Measurements from ENCODE around the gene BCKDHB.

BCKDHB gene

DNA sequence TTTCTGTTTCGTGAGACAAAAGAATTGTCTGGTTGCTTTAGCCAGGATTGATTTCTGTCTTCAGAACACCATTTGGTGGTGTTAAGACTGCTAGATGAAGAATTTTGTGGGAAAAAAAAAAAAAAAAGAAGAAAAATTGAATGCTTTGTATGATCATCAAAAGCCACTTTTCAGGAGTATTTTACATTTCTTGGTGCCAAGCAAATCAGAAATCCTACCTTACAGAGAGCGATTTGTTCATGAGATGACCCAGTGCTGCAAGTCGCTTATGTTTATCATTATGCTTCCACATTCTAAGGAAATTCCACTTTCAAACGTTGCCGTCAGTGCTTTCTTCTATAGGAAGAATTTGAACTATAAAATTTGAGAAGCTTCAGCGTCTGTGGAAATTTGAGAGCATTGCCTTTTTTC, 228.7 kb downstream of the BCKDHB start:
- no peak for DNase-seq

DNA sequence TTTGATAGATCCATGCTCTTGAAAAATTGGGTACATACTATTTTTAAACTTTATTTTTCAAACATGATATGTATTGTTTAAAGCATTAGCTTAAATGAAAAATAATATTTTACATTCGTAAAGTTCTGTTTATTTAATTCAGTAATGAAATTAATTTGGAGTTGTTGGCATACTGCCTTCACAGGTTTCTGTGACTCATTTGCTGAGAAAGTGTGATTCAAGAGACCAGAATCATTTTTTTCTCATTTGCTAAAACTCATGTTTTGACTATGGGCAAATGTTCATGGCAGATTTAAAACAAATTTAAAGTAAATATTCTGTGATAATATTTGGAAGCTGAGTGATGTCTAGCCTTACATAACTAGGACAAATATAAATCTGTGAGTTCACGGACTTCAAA, 230.4 kb downstream of the BCKDHB start:
- no peak for DNase-seq

DNA sequence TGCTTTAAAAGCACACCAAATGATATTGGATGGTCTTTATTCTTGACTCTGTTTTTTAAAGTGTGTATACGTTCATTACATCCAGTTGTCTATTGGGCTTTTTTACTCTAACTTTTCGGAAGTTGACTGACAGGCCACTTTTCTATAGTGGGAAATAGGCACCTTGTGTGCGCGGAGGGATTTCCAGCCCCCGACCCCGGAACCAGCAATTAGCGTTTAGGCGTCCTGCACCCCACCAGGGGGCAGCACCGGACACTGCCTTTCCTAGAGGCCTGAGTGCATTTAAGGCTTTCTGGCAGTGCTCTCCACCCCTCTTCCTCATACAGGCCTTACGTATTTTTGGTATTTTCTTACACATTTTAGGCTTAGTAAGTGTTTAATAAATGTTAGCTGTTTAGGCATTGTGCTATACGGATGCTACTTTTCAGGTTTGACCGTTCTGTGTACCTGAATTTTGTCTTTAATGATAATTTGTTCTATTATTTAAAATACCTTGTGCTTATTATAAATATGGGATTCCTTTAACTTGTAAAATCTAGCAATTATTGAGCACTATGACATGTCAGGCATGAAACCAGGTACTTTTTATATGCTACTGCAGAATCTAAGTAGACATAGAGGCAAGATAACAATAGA, 231.8 kb downstream of the BCKDHB start:
- DNase-seq, result peak; percentile 49

DNA sequence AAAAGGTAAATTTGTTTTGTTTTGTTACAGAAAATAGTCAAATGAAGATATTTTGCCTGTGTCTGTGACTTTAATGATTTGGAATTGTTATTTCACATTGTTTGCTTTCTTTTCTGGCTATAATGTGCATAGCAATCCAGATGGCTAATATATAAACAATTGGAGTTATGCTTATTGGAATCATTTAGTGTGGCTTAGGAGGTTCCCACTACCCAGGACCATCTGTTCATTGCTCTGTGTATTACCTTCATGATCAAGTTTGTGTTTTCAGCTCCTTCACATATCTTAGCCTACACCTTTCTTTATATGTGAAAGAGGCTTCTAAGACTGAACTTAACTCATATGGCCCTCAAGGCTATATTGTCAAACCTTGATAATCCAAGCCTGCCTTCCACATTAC, 232.9 kb downstream of the BCKDHB start:
- DNase-seq, result no peak

DNA sequence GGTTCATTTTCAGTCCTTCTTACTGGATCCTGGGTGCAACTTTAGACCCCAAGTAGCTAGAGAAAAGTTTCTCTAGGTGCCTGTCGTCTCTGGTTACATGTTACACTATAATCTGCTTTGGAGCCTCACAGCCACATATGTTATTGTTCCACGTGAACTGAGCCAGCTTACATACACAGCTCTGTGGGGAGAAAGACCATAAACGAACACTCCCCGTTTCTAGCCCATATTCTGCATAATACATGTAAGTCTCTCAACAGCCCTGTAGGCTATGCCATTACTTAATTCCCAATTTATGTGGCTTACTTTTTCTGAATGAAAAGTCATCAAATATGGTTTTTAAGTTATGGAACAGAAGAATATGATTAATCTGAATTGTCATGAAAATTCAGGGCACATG, 233.8 kb downstream of the BCKDHB start:
- no peak for DNase-seq

DNA sequence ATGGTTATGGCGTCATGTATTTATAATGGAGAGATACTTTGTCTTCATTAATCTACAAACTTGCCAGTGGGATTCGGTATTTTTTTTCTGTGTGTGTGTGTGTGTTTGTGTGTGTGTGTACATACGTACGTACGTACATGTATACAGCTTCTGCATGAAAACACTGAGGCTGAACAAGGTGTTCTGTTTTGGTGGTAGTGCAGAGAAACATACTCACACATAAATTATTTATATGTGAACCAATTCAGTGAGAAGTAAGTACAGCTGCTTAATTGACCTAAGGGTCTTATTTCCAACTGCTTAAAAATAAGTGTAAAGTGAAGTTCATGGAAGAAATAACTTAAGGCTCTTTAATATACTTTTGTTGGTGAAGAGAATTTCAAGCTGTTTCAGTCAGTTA, 234.2 kb downstream of the BCKDHB start:
- DNase-seq, result no peak

DNA sequence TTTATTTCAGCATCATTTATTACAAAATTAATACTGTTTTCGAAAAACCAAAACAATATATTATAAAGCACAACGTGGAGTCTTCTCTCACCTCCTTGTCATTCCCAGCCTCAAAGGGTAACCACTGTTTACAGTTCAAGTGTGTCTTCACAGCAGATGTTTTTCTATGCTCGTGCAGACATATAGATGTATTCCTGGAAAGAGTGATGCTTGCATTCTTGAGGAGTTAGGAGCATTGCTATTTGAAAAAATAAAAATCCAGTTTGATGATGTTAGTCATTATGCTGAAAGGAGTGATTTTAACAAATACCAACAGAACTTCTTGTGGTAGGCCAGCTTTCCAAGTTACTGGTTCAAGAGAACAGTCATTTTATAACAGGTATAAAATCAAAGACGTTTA, 234.9 kb downstream of the BCKDHB start:
- no peak for DNase-seq

DNA sequence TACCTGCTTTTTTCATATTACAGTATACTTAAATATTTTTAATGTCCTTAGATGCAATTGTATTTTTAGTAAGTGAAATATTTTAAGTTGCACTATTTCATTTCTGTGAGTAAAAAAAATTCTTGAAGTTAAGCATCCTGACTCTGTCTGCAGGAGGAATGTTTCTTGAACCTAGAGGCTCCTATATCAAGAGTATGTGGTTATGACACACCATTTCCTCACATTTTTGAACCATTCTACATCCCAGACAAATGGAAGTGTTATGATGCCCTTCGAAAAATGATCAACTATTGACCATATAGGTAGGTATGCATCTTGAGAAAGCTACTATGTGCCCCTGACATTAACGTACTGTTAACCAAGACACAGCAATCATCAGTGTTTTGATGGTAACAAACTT, 237.0 kb downstream of the BCKDHB start:
- DNase-seq, result no peak

DNA sequence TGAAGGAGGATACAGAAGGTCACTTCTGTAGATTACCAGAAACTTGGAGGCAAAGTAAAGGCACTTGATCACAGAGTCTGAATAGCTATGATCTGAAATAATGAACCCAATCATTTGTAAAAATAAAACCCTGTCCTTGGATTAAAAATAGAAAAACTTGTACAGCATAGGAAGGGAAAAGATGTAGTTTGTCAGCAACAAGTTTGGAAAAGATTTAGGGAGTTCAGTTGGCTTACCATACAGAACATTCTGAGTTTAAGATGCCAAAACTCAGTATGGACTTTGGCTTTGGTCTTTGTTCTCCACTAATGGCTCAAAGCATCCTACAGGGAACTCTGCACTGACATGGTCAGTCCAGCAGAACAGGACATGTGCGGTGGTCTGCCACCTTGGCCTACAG, 240.6 kb downstream of the BCKDHB start:
- no peak for DNase-seq

DNA sequence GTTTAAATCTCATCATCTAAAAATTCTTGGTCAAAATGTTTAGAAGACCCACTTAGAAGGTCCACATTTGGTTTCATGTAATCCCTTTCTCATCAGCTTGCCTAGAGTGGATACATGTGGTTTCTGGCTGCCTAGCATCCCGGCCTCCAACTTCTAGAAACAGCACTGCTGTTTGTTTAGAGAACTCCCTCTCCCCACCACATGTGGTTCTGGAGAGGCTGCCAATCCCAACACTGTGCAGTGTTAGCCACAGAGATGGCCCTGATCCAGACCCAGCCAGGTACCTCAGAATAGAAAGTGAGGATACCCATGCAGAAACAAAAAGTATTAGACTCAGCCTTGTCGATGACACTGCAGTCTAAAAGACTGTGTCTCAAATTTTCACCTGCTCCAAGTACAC, 241.8 kb downstream of the BCKDHB start:
- peak; percentile 63 for DNase-seq

DNA sequence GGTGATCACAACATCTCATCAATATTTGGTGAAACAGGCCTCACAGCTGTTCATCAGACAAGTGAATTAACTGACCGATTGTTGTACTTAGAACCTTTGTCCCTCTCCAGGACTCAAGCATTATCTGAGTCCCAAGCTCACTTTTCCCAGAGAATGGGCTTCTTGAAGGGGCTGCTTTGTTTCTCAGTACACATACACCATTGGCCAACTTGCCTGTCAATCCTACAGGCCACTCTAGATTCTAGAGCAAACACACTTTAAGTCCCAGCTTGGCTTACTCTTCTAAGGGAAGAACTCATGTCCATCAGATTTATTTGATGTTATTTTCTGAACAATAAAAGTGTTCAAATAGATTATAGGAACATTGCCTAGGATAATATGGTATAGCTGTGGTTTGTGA, 249.5 kb downstream of the BCKDHB start:
- no peak for DNase-seq

DNA sequence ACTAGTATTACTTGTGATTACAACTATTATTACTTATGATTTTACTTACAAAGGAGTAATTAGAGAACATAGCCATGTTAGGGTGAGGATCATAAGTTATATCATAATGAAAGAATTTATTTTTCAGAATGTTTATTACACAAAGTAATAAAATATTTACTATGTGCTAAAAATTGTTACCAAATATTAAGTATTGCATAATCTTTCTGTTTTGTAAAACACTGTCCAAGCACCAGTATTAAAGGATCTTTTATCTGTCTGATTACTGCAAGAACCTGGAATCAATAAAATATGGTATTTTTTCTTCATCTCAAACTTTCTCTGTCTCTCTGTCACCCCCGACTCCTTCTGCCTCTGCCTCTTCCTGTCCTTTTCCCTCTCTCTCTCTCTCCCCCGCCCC, 250.1 kb downstream of the BCKDHB start:
- no peak for DNase-seq

DNA sequence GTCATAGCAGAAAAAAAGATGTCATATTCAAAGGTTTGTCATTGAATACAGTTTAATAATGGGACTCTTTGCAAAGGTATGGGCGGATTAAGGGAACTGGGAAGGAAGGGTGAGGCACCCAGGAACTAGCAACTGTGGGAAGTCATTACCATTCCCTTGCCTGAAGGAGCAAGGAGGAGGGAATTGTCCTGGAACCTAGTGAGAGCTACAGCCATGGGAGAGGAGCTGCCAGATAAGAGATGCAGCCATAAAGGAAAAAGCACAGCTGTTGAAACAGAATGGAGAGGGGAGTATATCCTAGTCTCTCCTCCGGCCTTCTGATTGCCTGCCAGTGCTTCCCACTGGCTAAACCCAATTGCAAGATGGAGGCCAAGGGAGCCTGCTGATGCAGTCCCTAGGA, 250.6 kb downstream of the BCKDHB start:
- DNase-seq, result no peak

DNA sequence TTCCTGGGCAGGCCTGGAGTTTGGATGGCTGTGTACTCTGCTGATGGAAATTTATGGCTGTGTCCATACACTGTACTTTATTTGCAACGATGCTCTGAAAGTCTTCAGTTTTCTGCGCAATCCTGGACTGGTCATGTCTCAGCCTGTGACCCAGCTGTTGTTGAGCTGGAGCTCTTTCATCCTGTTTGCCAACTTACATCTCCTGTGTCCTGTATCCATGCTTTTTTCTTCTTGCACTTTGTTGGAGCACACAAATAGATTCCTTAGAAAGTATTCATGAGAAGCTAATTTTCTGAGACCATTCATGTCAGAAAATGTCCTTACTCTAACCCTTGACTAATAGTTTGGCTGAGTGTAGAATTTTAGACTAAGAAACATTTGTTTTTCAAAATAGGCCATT, 251.2 kb downstream of the BCKDHB start:
- DNase-seq, result no peak

DNA sequence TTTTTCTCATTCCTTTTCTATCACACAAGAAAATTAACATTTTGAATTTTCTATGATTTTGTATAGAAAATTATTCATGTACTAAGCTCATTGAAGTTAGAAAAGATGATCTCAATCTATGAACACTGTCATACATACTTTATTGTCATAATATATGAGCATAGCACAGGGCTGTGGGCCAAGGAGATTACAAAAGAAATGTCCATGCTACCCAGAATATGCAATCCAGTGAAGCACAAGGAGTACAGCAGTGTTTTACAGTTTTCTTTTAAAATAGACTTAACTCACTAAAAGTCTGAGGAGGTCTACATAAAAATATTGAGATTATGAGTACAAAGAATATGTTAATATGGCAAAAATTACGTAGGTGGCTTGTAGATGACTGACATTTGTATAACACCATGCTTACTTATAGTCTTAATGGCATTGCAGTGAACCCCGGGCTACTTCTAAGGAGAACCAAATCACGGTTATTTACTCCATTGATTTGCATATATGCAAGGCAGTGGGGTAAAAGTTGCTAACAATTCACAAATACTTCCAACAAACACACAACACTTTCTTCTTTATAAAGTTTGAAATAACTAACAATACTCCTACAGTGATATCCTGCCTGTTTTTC, 257.1 kb downstream of the BCKDHB start:
- no peak for DNase-seq

DNA sequence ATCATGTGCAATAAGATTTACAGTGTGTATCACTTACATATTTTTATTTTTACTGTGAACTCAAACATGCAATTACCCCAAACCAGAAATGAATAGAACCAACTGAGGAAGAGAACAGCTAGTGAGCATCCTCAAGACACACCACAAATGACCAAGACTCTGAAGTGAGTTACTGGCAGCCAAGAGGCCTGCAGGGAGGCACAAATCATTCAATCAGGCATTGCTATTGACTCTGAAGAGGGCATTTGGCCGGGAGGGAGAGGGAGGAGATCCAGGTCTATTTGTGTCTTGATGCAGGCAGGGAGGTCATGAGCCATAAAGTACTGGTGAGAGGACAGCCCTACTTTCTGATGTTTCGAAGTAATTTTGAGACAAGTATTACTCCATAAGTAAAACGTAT, 257.7 kb downstream of the BCKDHB start:
- peak; percentile 61 for DNase-seq

DNA sequence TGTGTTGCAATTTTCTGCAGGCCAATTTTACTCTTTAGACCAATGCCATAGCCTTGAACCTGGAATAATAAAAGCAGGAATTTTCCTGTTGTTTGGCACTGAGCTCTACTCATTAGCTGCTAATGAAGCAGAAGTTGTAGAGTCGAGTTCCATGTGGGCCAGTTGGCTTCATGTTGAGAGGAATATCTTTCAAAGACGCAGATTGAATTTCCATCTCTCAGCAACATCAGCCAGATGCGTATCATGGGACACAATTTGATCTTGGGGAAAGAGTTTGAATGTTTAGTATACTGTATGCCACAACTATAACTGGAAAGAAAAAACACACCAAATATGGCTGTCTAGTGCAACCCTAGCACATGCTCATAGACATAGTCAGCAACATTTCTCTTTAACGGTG, 259.6 kb downstream of the BCKDHB start:
- no peak for DNase-seq

DNA sequence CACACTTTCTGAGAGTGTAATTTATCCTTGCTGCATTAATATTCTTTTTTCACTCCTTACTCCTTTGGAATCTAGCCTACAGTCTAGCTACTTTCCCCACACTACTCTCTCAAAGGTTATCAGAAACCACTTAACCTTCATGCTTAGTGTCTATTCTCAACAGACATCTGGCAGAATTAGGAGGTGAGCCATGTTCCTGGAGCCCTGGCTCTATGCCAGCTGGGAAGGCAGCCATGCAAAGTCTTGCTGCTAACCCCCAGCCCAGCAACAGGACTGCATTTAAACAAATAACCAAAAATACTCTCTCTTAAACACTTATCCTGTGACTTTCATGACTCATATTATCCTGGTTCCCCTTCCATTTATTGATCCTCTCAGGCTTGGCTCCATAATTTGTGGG, 260.2 kb downstream of the BCKDHB start:
- DNase-seq, result peak; percentile 48

DNA sequence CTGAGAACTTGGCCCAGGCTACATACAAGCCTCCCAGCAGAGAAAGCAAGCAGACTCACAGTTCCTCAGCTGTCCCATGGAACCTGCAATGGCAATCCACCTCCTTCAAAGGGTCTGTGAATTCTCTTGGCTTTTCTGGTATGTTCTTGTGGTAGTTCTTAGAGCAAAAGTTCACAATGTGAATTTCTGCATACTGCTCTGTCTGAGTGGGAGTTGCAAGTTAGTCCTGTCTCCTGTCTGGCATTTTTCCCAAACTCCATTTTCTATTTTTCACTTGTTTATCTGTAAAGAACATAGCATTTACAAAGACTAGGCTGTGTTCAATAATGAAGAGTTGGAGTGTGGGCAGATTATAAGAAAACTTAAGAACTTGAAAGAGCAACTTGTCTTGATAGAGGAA, 269.9 kb downstream of the BCKDHB start:
- no peak for DNase-seq

DNA sequence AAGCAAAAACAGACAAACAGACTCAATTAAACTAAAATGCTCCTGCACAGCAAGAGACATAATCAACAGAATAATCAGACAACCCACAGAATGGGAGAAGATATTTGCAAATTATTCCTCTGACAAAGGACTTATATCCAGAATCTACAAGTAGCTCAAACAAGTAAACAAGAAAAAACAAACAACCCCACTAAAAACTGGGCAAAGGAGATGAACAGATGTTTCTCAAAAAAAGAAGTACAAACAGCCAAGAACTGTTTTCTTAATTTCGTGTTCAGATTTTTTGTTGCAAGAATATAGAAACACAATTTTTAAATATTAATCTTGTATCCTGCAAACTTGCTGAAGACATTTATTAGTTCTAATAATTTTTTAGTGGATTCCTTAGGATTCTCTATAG, 274.1 kb downstream of the BCKDHB start:
- no peak for DNase-seq

DNA sequence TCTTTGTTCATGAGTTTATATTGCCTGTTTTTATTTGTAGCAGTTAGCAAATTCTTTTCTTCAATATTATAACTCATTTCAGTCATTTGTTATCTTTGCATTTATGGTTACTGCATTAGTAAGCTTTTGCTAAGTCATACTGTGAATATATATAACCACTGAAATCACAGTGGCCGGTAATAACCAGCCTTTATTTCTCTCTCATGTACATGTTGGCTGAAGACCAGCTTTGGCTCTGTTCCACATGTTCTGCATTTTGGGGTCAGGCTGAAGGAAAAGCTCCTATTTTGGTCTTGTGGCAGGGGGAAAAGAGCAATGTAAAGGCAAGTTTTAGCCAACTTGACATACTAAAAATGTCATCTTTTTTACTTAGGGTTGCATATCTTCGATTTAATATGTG, 276.3 kb downstream of the BCKDHB start:
- DNase-seq, result peak; percentile 72

DNA sequence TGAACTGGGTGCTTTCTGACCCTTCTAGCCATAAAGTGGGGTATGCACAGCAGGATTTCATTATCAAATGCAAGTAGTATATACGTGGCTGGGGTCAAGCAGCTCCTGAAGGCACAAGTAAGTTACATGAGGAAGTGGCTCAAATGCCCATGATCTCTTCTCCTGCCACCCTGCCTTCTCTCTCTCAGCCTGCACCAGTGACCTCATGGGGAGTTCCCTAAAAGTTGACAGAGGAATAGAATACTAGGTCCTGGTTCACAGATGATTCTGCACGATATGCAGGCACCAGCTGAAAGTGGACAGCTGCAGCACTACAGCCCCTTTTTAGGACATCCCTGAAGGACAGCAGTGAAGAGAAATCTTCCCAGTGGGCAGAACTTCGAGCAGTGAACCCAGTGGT, 282.0 kb downstream of the BCKDHB start:
- DNase-seq, result no peak

Data from left hindlimb (tissue), 1 donor.